ENCODE results near the gene NYAP1.
"Not testable (repeated sequence)": the region's sequence is repeated elsewhere in the genome, so short reads cannot be mapped to it uniquely, and the experiment has no call there.

The NYAP1 gene

DNA sequence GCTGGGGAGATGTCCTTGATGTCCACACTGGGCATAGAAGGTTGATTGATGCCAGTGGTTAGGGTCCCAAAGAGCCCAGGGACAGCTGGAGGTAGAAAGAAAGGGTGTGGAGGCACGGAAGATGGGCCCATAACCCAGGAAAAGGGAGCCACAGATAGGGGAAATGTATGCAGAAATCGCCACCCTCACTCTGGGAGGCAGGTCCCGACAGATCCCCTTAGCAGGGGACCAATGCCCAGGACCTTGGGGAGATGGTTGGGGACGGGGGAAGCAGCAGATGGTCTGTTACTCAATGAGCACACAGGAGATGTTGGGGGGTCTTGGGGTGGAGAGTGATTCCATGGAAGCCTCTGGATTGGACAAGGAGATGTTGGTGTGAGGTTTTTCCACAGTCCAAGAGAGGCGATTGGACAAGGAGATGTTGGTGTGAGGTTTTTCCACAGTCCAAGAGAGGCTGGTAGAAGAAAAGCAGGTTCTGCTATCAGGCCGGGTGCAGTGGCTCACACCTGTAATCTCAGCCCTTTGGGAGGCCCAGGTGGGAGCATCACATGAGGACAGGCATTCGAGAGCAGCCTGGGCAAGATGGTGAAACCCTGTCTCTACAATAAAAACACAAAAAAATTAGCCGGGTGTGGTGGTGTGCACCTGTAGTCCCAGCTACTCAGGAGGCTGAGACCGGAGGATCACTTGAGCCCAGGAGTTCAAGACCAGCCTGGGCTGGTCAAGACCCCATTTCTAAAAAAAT lies 40.5 kb upstream of the NYAP1 start:
- H3K4me3 ChIP-seq (ENCODE audit: insufficient read depth, low read depth, low read length, poor library complexity, severe bottlenecking): no peak overlapping the region
- peaks cover 7% of the 10 kb centered on the region for H3K4me1 ChIP-seq (ENCODE audit: control insufficient read depth, insufficient read depth, low read length, poor library complexity, severe bottlenecking)
- no peak for DNase-seq
- no peak overlapping the region for H3K27ac ChIP-seq (ENCODE audit: insufficient read depth, low read length, poor library complexity, severe bottlenecking)
- no peaks in the 10 kb centered on the region for H3K9me3 ChIP-seq (ENCODE audit: control insufficient read depth, low read length)
- no peaks in the 10 kb centered on the region for H3K27me3 ChIP-seq (replicated peaks; ENCODE audit: control insufficient read depth, insufficient read depth, low read length, poor library complexity, severe bottlenecking)
- H3K36me3 ChIP-seq (ENCODE audit: control insufficient read depth, insufficient read depth, low read length): no peaks in the 10 kb centered on the region

DNA sequence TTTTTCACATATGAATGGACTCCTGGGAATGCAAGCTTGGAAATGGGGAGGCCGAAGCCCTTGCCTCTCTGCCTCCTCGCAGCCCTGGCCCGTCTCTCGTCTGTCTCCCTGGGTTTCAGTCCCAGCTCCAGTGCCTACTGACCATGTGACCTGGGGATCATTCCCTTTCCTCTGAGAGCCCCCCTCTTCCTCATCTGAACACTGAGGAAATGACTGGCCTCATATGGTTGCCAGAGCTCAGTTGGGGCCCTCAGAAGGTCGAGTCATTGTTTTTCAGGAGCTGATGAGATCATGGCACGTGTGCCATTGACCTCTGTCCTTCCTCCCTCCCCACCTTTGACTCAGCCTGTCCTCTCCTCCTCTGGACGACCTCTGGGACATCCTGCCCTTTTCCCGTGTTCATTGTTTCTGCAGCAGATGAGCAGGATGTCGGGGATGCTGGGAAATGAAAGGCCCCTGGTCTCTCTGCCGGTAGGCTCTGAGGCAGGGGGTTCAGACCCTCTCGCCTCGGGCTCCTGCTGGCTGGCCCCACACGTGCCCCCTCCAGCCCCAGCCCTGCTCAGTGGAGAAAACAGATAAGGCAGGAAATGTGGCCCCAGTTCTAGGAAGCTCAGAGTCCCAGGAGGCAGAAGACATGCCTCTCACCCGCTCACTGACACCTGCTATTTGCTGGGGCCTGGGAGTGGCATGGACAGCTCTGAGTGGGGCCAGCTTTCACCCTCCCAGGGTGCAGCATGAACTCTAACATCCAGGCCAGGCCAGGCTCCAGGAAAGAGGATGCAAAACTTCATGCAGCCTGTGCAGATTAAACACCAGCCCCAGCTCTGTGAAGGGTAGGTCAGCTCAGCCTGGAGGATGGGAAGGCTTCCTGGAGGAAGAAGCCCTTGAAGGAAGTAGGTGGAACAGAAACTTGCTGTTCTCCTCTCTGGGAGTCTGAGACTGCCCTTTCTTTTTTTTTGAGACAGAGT lies 39.1 kb upstream of the NYAP1 start:
- Histone ChIP-seq H3K4me1 (ENCODE audit: control insufficient read depth, insufficient read depth, low read length, poor library complexity, severe bottlenecking) (peaks cover 7% of the 10 kb centered on the region), H3K36me3 (ENCODE audit: control insufficient read depth, insufficient read depth, low read length) (no peaks in the 10 kb centered on the region), H3K4me3 (ENCODE audit: insufficient read depth, low read depth, low read length, poor library complexity, severe bottlenecking) (no peak overlapping the region), H3K9me3 (ENCODE audit: control insufficient read depth, low read length) (no peaks in the 10 kb centered on the region), H3K27ac (ENCODE audit: insufficient read depth, low read length, poor library complexity, severe bottlenecking) (no peak overlapping the region), H3K27me3 (replicated peaks; ENCODE audit: control insufficient read depth, insufficient read depth, low read length, poor library complexity, severe bottlenecking) (no peaks in the 10 kb centered on the region)
- no peak for DNase-seq

DNA sequence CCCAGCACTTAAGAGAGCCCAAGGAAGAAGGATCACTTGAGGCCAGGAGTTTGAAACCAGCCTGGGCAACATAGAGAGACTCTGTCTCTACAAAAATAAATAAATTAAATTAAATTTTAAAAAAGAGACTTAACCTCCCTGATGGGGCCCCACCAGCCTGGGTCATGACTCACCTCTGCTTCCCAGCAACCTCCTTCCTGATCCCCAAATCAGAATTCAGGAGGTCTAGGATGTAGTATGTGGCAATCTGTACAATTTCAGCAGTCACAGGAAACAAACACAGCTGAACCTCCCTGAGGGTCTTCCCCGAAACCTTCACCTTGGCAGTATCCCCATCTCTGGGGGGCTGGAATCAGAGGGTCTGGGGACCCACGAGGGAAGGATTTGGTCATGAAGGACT lies 37.7 kb upstream of the NYAP1 start:
- Histone ChIP-seq H3K9me3 (ENCODE audit: control insufficient read depth, low read length) (no peaks in the 10 kb centered on the region), H3K36me3 (ENCODE audit: control insufficient read depth, insufficient read depth, low read length) (no peaks in the 10 kb centered on the region), H3K27ac (ENCODE audit: insufficient read depth, low read length, poor library complexity, severe bottlenecking) (no peak overlapping the region), H3K4me1 (ENCODE audit: control insufficient read depth, insufficient read depth, low read length, poor library complexity, severe bottlenecking) (peaks cover 7% of the 10 kb centered on the region), H3K4me3 (ENCODE audit: insufficient read depth, low read depth, low read length, poor library complexity, severe bottlenecking) (no peak overlapping the region), H3K27me3 (replicated peaks; ENCODE audit: control insufficient read depth, insufficient read depth, low read length, poor library complexity, severe bottlenecking) (no peaks in the 10 kb centered on the region)
- no peak for DNase-seq

DNA sequence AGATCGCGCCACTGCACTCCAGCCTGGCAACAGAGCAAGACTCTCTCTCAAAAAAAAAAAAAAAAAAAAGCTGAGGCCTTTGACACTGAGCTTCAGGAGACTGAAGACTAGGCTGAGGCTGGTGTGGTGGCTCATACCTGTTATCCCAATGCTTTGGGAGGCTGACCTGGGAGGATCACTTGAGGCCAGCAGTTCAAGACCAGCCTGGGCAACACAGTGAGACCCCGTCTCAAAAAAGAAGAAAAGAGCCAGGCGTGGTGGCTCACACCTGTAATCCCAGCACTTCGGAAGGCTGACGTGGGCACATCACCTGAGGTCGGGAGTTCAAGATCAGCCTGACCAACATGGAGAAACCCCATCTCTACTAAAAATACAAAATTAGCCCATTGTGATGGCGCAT lies 36.4 kb upstream of the NYAP1 start:
- H3K4me3 ChIP-seq (ENCODE audit: insufficient read depth, low read depth, low read length, poor library complexity, severe bottlenecking); H3K4me1 ChIP-seq (ENCODE audit: control insufficient read depth, insufficient read depth, low read length, poor library complexity, severe bottlenecking); H3K27ac ChIP-seq (ENCODE audit: insufficient read depth, low read length, poor library complexity, severe bottlenecking); H3K27me3 ChIP-seq (replicated peaks; ENCODE audit: control insufficient read depth, insufficient read depth, low read length, poor library complexity, severe bottlenecking); H3K36me3 ChIP-seq (ENCODE audit: control insufficient read depth, insufficient read depth, low read length); H3K9me3 ChIP-seq (ENCODE audit: control insufficient read depth, low read length); DNase-seq: not testable (repeated sequence)

DNA sequence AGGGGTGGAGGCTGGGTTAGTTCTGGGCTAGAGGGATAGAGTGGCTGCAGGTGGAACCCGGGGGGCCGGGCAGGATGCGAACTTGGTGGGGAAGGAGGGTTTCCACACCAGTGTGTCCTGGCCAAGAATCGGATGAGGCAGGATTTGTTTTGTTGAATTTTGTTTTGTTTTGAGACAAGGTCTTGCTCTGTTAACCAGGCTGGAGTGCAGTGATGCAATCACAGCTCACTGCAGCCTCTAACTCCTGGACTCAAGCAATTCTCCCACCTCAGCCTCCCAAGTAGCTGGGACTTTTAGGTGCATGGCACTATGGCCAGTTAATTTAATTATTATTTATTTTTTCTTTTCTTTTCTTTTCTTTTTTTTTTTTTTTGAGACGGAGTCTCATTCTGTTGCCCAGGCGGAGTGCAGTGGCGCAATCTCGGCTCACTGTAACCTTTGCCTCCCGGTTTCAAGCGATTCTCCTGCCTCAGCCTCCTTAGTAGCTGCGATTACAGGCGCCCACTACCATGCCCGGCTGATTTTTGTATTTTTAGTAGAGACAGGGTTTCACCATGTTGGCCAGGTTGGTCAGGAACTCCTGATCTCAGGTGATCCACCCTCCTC lies 34.4 kb upstream of the NYAP1 start:
- no peaks in the 10 kb centered on the region for H3K36me3 ChIP-seq (ENCODE audit: control insufficient read depth, insufficient read depth, low read length)
- H3K9me3 ChIP-seq (ENCODE audit: control insufficient read depth, low read length): no peaks in the 10 kb centered on the region
- DNase-seq: no peak
- H3K4me1 ChIP-seq (ENCODE audit: control insufficient read depth, insufficient read depth, low read length, poor library complexity, severe bottlenecking): peaks cover 7% of the 10 kb centered on the region
- H3K27me3 ChIP-seq (replicated peaks; ENCODE audit: control insufficient read depth, insufficient read depth, low read length, poor library complexity, severe bottlenecking): no peaks in the 10 kb centered on the region
- no peak overlapping the region for H3K4me3 ChIP-seq (ENCODE audit: insufficient read depth, low read depth, low read length, poor library complexity, severe bottlenecking)
- no peak overlapping the region for H3K27ac ChIP-seq (ENCODE audit: insufficient read depth, low read length, poor library complexity, severe bottlenecking)

DNA sequence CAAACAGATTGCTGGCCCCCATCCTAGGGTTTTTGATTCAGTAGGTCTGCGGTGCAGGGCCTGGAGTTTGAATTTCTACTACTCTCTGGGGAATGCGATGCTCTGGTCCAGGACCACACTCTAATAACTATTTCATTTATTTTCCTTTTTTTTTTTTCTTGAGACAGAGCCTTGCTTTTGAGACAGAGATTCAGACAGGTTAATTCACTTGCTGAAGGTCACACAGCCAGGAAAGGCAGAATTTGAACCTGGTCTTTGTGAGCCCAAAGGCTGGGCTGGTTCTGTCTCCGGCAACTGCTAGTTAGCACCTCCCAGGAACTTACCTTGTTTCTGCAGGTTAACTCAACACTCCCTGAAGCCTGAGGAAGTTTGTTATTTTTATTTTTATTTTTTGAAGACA lies 31.2 kb upstream of the NYAP1 start:
- no peak for DNase-seq
- H3K36me3 ChIP-seq (ENCODE audit: control insufficient read depth, insufficient read depth, low read length): no peaks in the 10 kb centered on the region

DNA sequence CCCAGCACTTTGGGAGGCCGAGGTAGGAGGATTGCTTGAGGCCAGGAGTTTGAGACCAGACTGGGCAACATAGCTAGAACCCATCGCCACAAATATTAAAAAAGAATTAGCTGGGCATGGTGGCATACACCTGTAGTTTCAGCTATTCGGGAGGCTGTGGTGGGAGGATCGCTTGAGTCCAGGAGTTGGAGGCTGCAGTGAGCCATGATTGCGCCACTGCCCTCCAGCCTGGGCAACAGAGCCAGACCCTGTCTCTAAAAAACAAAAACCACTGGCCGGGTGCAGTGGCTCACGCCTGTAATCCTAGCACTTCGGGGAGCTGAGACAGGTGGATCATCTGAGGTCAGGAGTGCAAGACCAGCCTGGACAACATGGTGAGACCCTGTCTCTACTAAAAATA lies 29.9 kb upstream of the NYAP1 start:
- not testable (repeated sequence) for H3K4me1 ChIP-seq (ENCODE audit: control insufficient read depth, insufficient read depth, low read length, poor library complexity, severe bottlenecking); H3K27me3 ChIP-seq (replicated peaks; ENCODE audit: control insufficient read depth, insufficient read depth, low read length, poor library complexity, severe bottlenecking); DNase-seq; H3K27ac ChIP-seq (ENCODE audit: insufficient read depth, low read length, poor library complexity, severe bottlenecking); H3K36me3 ChIP-seq (ENCODE audit: control insufficient read depth, insufficient read depth, low read length); H3K9me3 ChIP-seq (ENCODE audit: control insufficient read depth, low read length); H3K4me3 ChIP-seq (ENCODE audit: insufficient read depth, low read depth, low read length, poor library complexity, severe bottlenecking)

More for the DNA sequence above, 31.2 kb upstream of the NYAP1 start:
- Histone ChIP-seq H3K9me3 (ENCODE audit: control insufficient read depth, low read length) (no peaks in the 10 kb centered on the region), H3K4me1 (ENCODE audit: control insufficient read depth, insufficient read depth, low read length, poor library complexity, severe bottlenecking) (no peaks in the 10 kb centered on the region), H3K4me3 (ENCODE audit: insufficient read depth, low read depth, low read length, poor library complexity, severe bottlenecking) (no peak overlapping the region), H3K27me3 (replicated peaks; ENCODE audit: control insufficient read depth, insufficient read depth, low read length, poor library complexity, severe bottlenecking) (no peaks in the 10 kb centered on the region), H3K27ac (ENCODE audit: insufficient read depth, low read length, poor library complexity, severe bottlenecking) (no peak overlapping the region)

DNA sequence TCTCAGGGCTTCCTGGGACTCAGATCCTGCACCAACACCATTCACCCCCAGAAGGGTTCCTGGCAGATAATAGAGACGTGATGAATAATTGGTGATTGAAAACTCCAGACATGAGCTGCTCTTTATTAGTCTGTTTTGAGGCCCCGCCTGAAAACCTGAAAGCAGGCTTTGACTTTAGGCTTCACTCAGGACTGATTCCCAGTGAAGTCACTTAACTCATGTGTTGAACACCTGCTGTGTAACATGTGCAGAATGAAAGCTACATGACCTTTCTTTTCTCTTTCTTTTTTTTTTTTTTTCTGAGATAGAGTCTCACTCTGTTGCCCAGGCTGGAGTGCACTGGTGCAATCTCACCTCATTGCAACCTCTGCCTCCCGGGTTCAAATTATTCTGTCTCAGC lies 28.5 kb upstream of the NYAP1 start:
- H3K27me3 ChIP-seq (replicated peaks; ENCODE audit: control insufficient read depth, insufficient read depth, low read length, poor library complexity, severe bottlenecking): no peaks in the 10 kb centered on the region
- DNase-seq: no peak
- H3K9me3 ChIP-seq (ENCODE audit: control insufficient read depth, low read length): no peaks in the 10 kb centered on the region
- no peak overlapping the region for H3K4me3 ChIP-seq (ENCODE audit: insufficient read depth, low read depth, low read length, poor library complexity, severe bottlenecking)
- H3K36me3 ChIP-seq (ENCODE audit: control insufficient read depth, insufficient read depth, low read length): no peaks in the 10 kb centered on the region
- no peaks in the 10 kb centered on the region for H3K4me1 ChIP-seq (ENCODE audit: control insufficient read depth, insufficient read depth, low read length, poor library complexity, severe bottlenecking)
- H3K27ac ChIP-seq (ENCODE audit: insufficient read depth, low read length, poor library complexity, severe bottlenecking): no peak overlapping the region

DNA sequence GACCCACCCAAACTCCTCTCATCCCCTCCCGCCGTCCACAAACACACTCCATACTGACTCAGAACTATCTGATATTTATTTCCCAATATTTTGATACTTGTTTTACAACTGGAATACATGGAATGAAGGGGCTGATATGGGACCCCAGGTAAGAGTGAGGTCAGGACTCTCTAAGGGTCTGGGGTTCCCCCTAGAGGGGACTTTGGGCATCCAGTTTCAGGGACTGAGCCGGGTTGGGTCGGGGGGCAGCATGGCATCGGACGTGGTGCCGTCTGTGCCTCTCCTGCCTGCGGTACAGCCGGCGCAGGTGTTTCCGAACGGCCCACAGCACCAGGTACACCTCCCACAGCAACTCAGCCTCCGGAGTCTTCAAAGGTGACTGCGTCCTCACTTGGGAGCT lies 27.2 kb upstream of the NYAP1 start:
- no peaks in the 10 kb centered on the region for H3K27me3 ChIP-seq (replicated peaks; ENCODE audit: control insufficient read depth, insufficient read depth, low read length, poor library complexity, severe bottlenecking)
- no peaks in the 10 kb centered on the region for H3K36me3 ChIP-seq (ENCODE audit: control insufficient read depth, insufficient read depth, low read length)
- no peaks in the 10 kb centered on the region for H3K9me3 ChIP-seq (ENCODE audit: control insufficient read depth, low read length)
- no peak for DNase-seq
- no peak overlapping the region for H3K4me3 ChIP-seq (ENCODE audit: insufficient read depth, low read depth, low read length, poor library complexity, severe bottlenecking)
- no peaks in the 10 kb centered on the region for H3K4me1 ChIP-seq (ENCODE audit: control insufficient read depth, insufficient read depth, low read length, poor library complexity, severe bottlenecking)
- H3K27ac ChIP-seq (ENCODE audit: insufficient read depth, low read length, poor library complexity, severe bottlenecking): no peak overlapping the region

DNA sequence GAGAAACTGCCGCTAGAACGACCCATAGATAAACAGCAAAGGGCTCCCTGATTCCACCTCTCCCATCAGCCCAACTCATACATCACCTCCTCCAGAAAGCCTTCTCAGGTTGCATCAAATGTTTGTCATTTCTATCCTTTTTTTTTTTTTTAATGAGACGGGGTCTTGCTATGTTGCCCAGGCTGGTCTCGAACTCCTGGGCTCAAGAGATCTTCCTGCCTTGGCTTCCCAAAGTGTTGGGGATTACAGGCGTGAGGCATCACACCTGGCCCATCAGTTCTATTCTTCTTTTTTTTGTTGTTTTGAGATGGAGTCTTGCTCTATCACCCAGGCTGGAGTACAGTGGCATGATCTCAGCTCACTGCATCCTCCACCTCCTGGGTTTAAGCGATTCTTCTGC lies 26.7 kb upstream of the NYAP1 start:
- no peaks in the 10 kb centered on the region for H3K27me3 ChIP-seq (replicated peaks; ENCODE audit: control insufficient read depth, insufficient read depth, low read length, poor library complexity, severe bottlenecking)
- no peak overlapping the region for H3K27ac ChIP-seq (ENCODE audit: insufficient read depth, low read length, poor library complexity, severe bottlenecking)
- H3K36me3 ChIP-seq (ENCODE audit: control insufficient read depth, insufficient read depth, low read length): no peaks in the 10 kb centered on the region
- no peaks in the 10 kb centered on the region for H3K4me1 ChIP-seq (ENCODE audit: control insufficient read depth, insufficient read depth, low read length, poor library complexity, severe bottlenecking)
- H3K9me3 ChIP-seq (ENCODE audit: control insufficient read depth, low read length): no peaks in the 10 kb centered on the region
- H3K4me3 ChIP-seq (ENCODE audit: insufficient read depth, low read depth, low read length, poor library complexity, severe bottlenecking): no peak overlapping the region
- DNase-seq: no peak

Data from effector memory CD4-positive, alpha-beta T cell (primary cell).